GM12878 (cell line): ENCODE measurements around the gene C1orf198. TPM values are rescaled to one million over a fixed set of nuclear protein-coding genes. Genes with fewer than 3 reads are reported as not detected.

Source experiments
- ATAC-seq: fragments of 200-7000 bp; cut with Tn5 transposase; 3 replicates; pipeline ENCODE4 v1.9.1; 2020; ENCODE audit warnings: mild to moderate bottlenecking, moderate library complexity
- BruUV-seq: library from RNA; stranded (reverse); fragments of 400-500 nt; replicated peaks from 2 replicates; lab custom pipeline; 2021; lab: Mats Ljungman, UMichigan
- CTCF ChIA-PET: fragments of 300-600 bp; sonication (Branson Sonifier 250); formaldehyde crosslinking; extraction: SDS; loops from one replicate; lab custom pipeline; 2021; ENCODE audit warnings: inconsistent platforms; lab: Yijun Ruan, JAX
- POLR2A ChIA-PET: fragments of 350-600 bp; formaldehyde crosslinking; extraction: SDS; loops from one replicate; lab custom pipeline; 2021; ENCODE audit warnings: inconsistent platforms; lab: Charles Lee
- RAD21 ChIA-PET: fragments of 300-600 bp; sonication (Branson Sonifier 250); formaldehyde crosslinking; loops from one replicate; lab custom pipeline; 2023; ENCODE audit warnings: antibody characterized with exemption; ENCODE audit not compliant: unreplicated experiment; lab: Charles Lee
- SMC1A ChIA-PET: fragments of 300-600 bp; sonication (Branson Sonifier 250); formaldehyde crosslinking; loops from one replicate; lab custom pipeline; 2023; ENCODE audit not compliant: unreplicated experiment, uncharacterized antibody; lab: Charles Lee
- DNase-seq: peaks from one replicate; pipeline ENCODE4 v3.0.0-alpha.2; 2011; ENCODE audit warnings: low read depth, low spot score
- FAIRE-seq: peaks from 3 replicates; lab custom pipeline; 2011; peaks lifted over from hg19 to GRCh38; lab: Jason Lieb, UNC
- H2AFZ ChIP-seq: 2 replicates; pipeline ENCODE4 v1.6.0; 2011; ENCODE audit warnings: low read depth, low read length, control low read depth; ENCODE audit not compliant: control insufficient read depth
- H3K27ac ChIP-seq: 2 replicates; pipeline ENCODE4 v1.5.1; 2011; ENCODE audit warnings: control low read depth; ENCODE audit not compliant: control insufficient read depth, insufficient read depth
- H3K27me3 ChIP-seq, 2 experiments: replicated peaks in 1 of 2; 2 replicates each; pipeline versions ENCODE4 v1.6.0 to v1.6.1; 2011; ENCODE audit warnings: low read length in 1 of 2; ENCODE audit not compliant: control insufficient read depth in 2 of 2, insufficient read depth in 2 of 2
- H3K36me3 ChIP-seq, 2 experiments: 2 replicates each; pipeline ENCODE4 v1.5.1; 2011; ENCODE audit warnings: low read length in 1 of 2; ENCODE audit not compliant: control insufficient read depth in 2 of 2, insufficient read depth in 2 of 2
- H3K4me1 ChIP-seq: 2 replicates; pipeline ENCODE4 v1.6.1; 2011; ENCODE audit warnings: mild to moderate bottlenecking, low read length, moderate library complexity, mixed read lengths; ENCODE audit not compliant: control insufficient read depth, insufficient read depth
- H3K4me2 ChIP-seq: 2 replicates; pipeline ENCODE4 v1.6.0; 2011; ENCODE audit warnings: control low read depth; ENCODE audit not compliant: control insufficient read depth, insufficient read depth
- H3K4me3 ChIP-seq: fragments of 200-600 bp; sonication (generic); 2 replicates; pipeline ENCODE4 v1.5.1; 2016
- H3K79me2 ChIP-seq: 2 replicates; pipeline ENCODE4 v1.6.0; 2011; ENCODE audit warnings: low read length; ENCODE audit not compliant: control insufficient read depth, insufficient read depth
- H3K9ac ChIP-seq: 2 replicates; pipeline ENCODE4 v1.8.0; 2011; ENCODE audit warnings: low read length, control low read depth, mixed read lengths; ENCODE audit not compliant: control insufficient read depth, insufficient read depth
- H3K9me3 ChIP-seq: replicated peaks from 3 replicates; pipeline ENCODE4 v1.5.1; 2011; ENCODE audit warnings: mild to moderate bottlenecking, low read length; ENCODE audit not compliant: control insufficient read depth, insufficient read depth
- H4K20me1 ChIP-seq: 2 replicates; pipeline ENCODE4 v1.6.0; 2011; ENCODE audit not compliant: control insufficient read depth, insufficient read depth
- CEBPB ChIP-seq, 2 experiments: fragments of 150-350 bp in 1 of 2; IDR thresholded peaks; 2 replicates each; pipeline ENCODE4 v1.6.1; 2012 to 2014; ENCODE audit warnings: low read depth in 2 of 2, low read length in 2 of 2, borderline replicate concordance in 1 of 2, inconsistent platforms in 1 of 2
- EZH2 ChIP-seq: IDR thresholded peaks from 2 replicates; pipeline ENCODE4 v1.6.1; 2012; ENCODE audit warnings: low read depth, mild to moderate bottlenecking, control low read depth, inconsistent platforms, low read length, borderline replicate concordance; ENCODE audit not compliant: control insufficient read depth
- SUPT20H ChIP-seq: IDR thresholded peaks from 2 replicates; pipeline ENCODE4 v1.6.1; 2011; ENCODE audit warnings: low read depth, mild to moderate bottlenecking, low read length, moderate library complexity, borderline replicate concordance; ENCODE audit not compliant: control insufficient read depth
- TAF1 ChIP-seq: IDR thresholded peaks from 2 replicates; pipeline ENCODE4 v1.6.1; 2011; ENCODE audit warnings: mild to moderate bottlenecking, low read depth, low read length, borderline replicate concordance
- TCF12 ChIP-seq: IDR thresholded peaks from 2 replicates; pipeline ENCODE4 v1.6.1; 2011; ENCODE audit warnings: low read depth, mild to moderate bottlenecking, low read length
- ZNF622 ChIP-seq: fragments of 450-650 bp; IDR thresholded peaks from 2 replicates; pipeline ENCODE4 v1.6.1; 2017; ENCODE audit warnings: mild to moderate bottlenecking, inconsistent platforms
- WGBS: methylation state at CpG from one replicate; pipeline ENCODE4 v1.1.6; 2016; ENCODE audit warnings: low lambda C conversion rate; ENCODE audit not compliant: insufficient replicate concordance, insufficient coverage; ENCODE audit errors: missing lambda C conversion rate; 5-methylcytosine and 5-hydroxymethylcytosine counted together
- in situ Hi-C: fragments of 300-500 bp; cut with MboI; formaldehyde crosslinking; loops from 9 replicates; pipeline ENCODE4 v1.14.3; 2018; ENCODE audit warnings: mixed read lengths
- intact Hi-C: fragments of 100-400 bp; cut with micrococcal nuclease; formaldehyde crosslinking; loops from one replicate; pipeline ENCODE4 v1.14.2; 2022; ENCODE audit not compliant: unreplicated experiment
- polyA plus RNA-seq, 11 experiments: library from polyadenylated mRNA; depleted of rRNA in 4 of 11; unstranded in 6 of 11; stranded (reverse) in 5 of 11; fragments of >200 nt; fragmentation: Nextera tagmentation in 4 of 11; fragmentation: Illumina TruSeq in 1 of 11; extraction: Ambion mirVana in 4 of 11; extraction: Trizol in 1 of 11; gene quantifications; 1 replicate in 1 of 11; 2 replicates in 10 of 11; pipeline versions ENCODE4 v1.2.1 to v1.2.3, GENCODE V29; 2011 to 2016; ENCODE audit warnings: inconsistent platforms in 2 of 11, missing spikeins in 2 of 11, low read depth in 1 of 11
- total RNA-seq, 4 experiments: library from RNA; depleted of rRNA in 3 of 4; stranded (reverse); fragments of >200 nt in 3 of 4; fragmentation: Illumina TruSeq in 1 of 4; extraction: Trizol in 1 of 4; gene quantifications; 2 replicates each; pipeline versions ENCODE4 v1.2.1 to v1.2.3, GENCODE V29; 2013 to 2021
- TF ChIP-seq, protein P1 (sequence below): IDR thresholded peaks from 2 replicates; pipeline ENCODE4 v1.6.1; 2012; ENCODE audit warnings: low read depth, low read length, improper control_type of control experiment

The C1orf198 gene
- total and polyA plus RNA-seq, 10 of the 15 experiments (the other 5 are each of a cell fraction or from before 2014, with no cell fraction given): 0.16 to 2.8 (median 1.1) TPM

DNA sequence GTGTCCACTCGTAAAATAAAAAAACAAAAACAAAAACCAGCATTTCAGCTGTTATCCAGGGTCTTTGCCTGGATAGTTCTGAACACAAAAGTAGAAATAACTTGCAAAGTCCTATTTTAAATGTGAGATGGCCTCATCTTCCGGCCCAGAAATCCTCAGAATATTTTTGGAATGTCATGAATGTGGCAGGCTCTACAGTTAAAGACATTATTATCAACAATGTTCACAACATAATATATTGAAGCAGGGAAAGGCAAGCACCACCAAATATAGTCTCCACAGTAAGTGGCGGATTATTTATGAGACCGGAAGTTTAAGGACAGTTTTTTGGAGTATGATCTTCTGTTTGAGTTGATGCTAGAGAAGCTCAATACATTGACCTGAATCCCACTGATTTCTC is 1.2 kb upstream of the C1orf198 start:
- H3K9me3 ChIP-seq: no peaks in the 10 kb centered on the region
- ChIA-PET POLR2A (no interaction called here), SMC1A (no interaction called here), CTCF (interaction anchor here (1.8 kb wide), 1 partner anchor 11 kb away, joined by 4 read pairs; no protein-coding TSS in a partner anchor), RAD21 (no interaction called here)
- no peaks in the 10 kb centered on the region for H3K79me2 ChIP-seq
- no TSS peak for BruUV-seq
- 52% methylated on average over 4 of the region's 4 CpGs for WGBS
- in situ Hi-C loops (no loop called here), intact Hi-C loops (no loop called here)
- H3K4me1 ChIP-seq: peaks cover 4% of the 10 kb centered on the region; the same call in 1 of the 2 replicates
- H3K4me2 ChIP-seq: no peak overlapping the region
- H4K20me1 ChIP-seq: no peaks in the 10 kb centered on the region
- no peak overlapping the region for H3K9ac ChIP-seq
- H3K36me3 ChIP-seq: no peaks in the 10 kb centered on the region
- no peak for DNase-seq
- no peak overlapping the region for H3K4me3 ChIP-seq
- ATAC-seq: no peak
- no peak for FAIRE-seq
- TF ChIP-seq, protein P1, sequence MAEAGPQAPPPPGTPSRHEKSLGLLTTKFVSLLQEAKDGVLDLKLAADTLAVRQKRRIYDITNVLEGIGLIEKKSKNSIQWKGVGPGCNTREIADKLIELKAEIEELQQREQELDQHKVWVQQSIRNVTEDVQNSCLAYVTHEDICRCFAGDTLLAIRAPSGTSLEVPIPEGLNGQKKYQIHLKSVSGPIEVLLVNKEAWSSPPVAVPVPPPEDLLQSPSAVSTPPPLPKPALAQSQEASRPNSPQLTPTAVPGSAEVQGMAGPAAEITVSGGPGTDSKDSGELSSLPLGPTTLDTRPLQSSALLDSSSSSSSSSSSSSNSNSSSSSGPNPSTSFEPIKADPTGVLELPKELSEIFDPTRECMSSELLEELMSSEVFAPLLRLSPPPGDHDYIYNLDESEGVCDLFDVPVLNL: no peak
- TF ChIP-seq ZNF622 (no peak), EZH2 (no peak), CEBPB (IDR thresholded peaks at IDR 0.05; ENCODE audit: borderline replicate concordance in 1 of 2, low read depth in 2 of 2, low read length in 2 of 2) (no peak), TAF1 (no peak), TCF12 (no peak), SUPT20H (no peak)
- peaks cover 0 to 5% of the 10 kb centered on the region in 2 experiments; a peak in 3 of 4 replicates for H3K27me3 ChIP-seq
- H2AFZ ChIP-seq: no peak overlapping the region
- H3K27ac ChIP-seq: no peak overlapping the region
